Breast epithelium (tissue), 3 donors: ENCODE results near the gene WDFY2.

Experiments
- CTCF ChIP-seq, 3 donors: fragments of 450-650 bp; IDR thresholded peaks; one replicate each; pipeline ENCODE4 v1.5.1; 2016 to 2017; ENCODE audit warnings: antibody characterized with exemption in 3 of 3, mild to moderate bottlenecking in 3 of 3, moderate library complexity in 3 of 3
- POLR2A ChIP-seq: fragments of 450-650 bp; IDR thresholded peaks from one replicate; pipeline ENCODE4 v1.6.1; 2016; ENCODE audit warnings: antibody characterized with exemption, mild to moderate bottlenecking, moderate library complexity

GRCh38 chr13:51773515-51773914 lies 189.3 kb downstream of the WDFY2 start:
- TF ChIP-seq CTCF (IDR thresholded peaks at IDR 0.05) (no peak), POLR2A (no peak)
